GM19193 (cell line): Measurements from ENCODE around the gene SPDL1.

ENCODE experiments used
- POLR2A ChIP-seq: IDR thresholded peaks from 4 replicates; pipeline ENCODE4 v1.6.1; 2011; ENCODE audit not compliant: insufficient read depth, insufficient read length; ENCODE audit errors: extremely low read depth

Gene SPDL1

GRCh38 chr5:169583424-169584220 lies at the start of gene SPDL1:
Gene SPDL1, plus strand, starts transcription at chr5:169583773. Its CDS starts 4,644 bp downstream, at chr5:169588417.
- TF ChIP-seq POLR2A: peak; percentile 93

GRCh38 chr5:169534311-169534880 lies 49.2 kb upstream of the SPDL1 start:
- no peak for TF ChIP-seq POLR2A

- no peak for TF ChIP-seq POLR2A
These were observed 48.6 kb upstream of the SPDL1 start for GRCh38 chr5:169534939-169535338.

- TF ChIP-seq POLR2A: no peak
These were observed 44.6 kb upstream of the SPDL1 start for GRCh38 chr5:169538944-169539343.

- TF ChIP-seq POLR2A: no peak
These were observed 40.8 kb upstream of the SPDL1 start for GRCh38 chr5:169542811-169543210.

GRCh38 chr5:169544264-169544950 lies 39.2 kb upstream of the SPDL1 start:
- no peak for TF ChIP-seq POLR2A

GRCh38 chr5:169545762-169546161 lies 37.8 kb upstream of the SPDL1 start:
- TF ChIP-seq POLR2A: no peak

- no peak for TF ChIP-seq POLR2A
These were observed 37.2 kb upstream of the SPDL1 start for GRCh38 chr5:169546346-169546745.

GRCh38 chr5:169547508-169547907 lies 36.1 kb upstream of the SPDL1 start:
- no peak for TF ChIP-seq POLR2A

GRCh38 chr5:169548315-169548714 lies 35.3 kb upstream of the SPDL1 start:
- TF ChIP-seq POLR2A: no peak

- no peak for TF ChIP-seq POLR2A
These were observed 34.0 kb upstream of the SPDL1 start for GRCh38 chr5:169549453-169550100.

- no peak for TF ChIP-seq POLR2A
These were observed 33.3 kb upstream of the SPDL1 start for GRCh38 chr5:169550227-169550626.

- TF ChIP-seq POLR2A: no peak
These were observed 32.4 kb upstream of the SPDL1 start for GRCh38 chr5:169551146-169551545.

- no peak for TF ChIP-seq POLR2A
These were observed 31.9 kb upstream of the SPDL1 start for GRCh38 chr5:169551696-169552095.

GRCh38 chr5:169554251-169554650 lies 29.3 kb upstream of the SPDL1 start:
- no peak for TF ChIP-seq POLR2A

GRCh38 chr5:169557838-169558237 lies 25.7 kb upstream of the SPDL1 start:
- no peak for TF ChIP-seq POLR2A

GRCh38 chr5:169561893-169562292 lies 21.7 kb upstream of the SPDL1 start:
- TF ChIP-seq POLR2A: no peak
